ENCODE data around the gene TLE2. TPM values are rescaled to one million over a fixed set of nuclear protein-coding genes. Genes with fewer than 3 reads are reported as not detected.
A peak's percentile ranks its signal among the peaks of the same experiment; 100 is the strongest.

Gene TLE2
- total and polyA plus RNA-seq, 9 of the 15 experiments (the other 6 are each of a cell fraction or from before 2014, with no cell fraction given): 0.35 to 13.1 (median 6.2) TPM

DNA sequence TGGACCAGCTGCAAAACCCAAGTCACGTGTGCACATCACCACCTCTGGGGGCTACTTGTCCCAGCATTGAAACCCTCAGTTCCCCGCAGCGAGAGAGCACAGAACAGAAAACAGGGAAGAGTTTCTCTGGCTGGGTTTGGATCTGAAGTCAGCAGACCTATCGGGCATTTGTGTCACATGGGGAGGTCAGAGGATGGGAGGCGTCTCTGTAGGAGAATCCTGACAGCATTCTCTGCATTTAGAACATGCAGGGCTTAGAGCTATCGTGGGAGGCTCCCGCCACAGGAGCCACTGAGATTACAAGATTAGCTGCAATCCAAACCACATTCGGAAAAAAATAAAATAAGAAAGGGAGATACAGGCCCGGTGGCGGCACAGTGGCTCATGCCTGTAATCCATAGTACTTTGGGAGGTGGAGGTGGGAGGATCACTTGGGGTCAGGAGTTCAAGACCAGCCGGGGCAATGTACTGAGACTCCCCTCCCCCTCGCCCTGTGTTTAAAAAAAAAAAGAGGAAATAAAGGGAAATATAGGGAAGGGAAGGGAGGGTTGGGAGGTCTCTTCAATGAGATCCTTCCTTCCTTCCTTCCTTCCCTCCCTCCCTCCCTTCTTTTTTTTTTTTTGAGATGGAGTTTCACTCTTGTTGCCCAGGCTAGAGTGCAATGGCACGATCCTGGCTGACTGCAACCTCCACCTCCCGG lies 54.6 kb downstream of the TLE2 start (continued):
- TF ChIP-seq TOE1 (IDR thresholded peaks at IDR 0.05; ENCODE audit: borderline replicate concordance) (peak; percentile 56; the same call in 1 of the 2 replicates), TOE1 (CRISPR knock-in tag; IDR thresholded peaks at IDR 0.05; ENCODE audit: borderline replicate concordance, low read depth) (no peak), CREB5 (CRISPR knock-in tag; IDR thresholded peaks at IDR 0.05) (no peak), CHD7 (IDR thresholded peaks at IDR 0.05; ENCODE audit: low read depth, low read length) (no peak), PHF20 (IDR thresholded peaks at IDR 0.05; ENCODE audit: partially characterized antibody) (no peak), CBX1 (IDR thresholded peaks at IDR 0.05; ENCODE audit: low read depth) (0 out of 2 replicates have a peak, but pooled peaks have one; percentile 25), GABPB1 (CRISPR knock-in tag; IDR thresholded peaks at IDR 0.05) (no peak), ZNF395 (CRISPR knock-in tag; IDR thresholded peaks at IDR 0.05) (peak; percentile 66; the same call in 1 of the 2 replicates), BCL6 (CRISPR knock-in tag; IDR thresholded peaks at IDR 0.05) (no peak), NR3C1 (CRISPR knock-in tag; IDR thresholded peaks at IDR 0.05) (no peak), ATF7 (IDR thresholded peaks at IDR 0.05) (peak; percentile 70)
- TF ChIP-seq, protein P1, sequence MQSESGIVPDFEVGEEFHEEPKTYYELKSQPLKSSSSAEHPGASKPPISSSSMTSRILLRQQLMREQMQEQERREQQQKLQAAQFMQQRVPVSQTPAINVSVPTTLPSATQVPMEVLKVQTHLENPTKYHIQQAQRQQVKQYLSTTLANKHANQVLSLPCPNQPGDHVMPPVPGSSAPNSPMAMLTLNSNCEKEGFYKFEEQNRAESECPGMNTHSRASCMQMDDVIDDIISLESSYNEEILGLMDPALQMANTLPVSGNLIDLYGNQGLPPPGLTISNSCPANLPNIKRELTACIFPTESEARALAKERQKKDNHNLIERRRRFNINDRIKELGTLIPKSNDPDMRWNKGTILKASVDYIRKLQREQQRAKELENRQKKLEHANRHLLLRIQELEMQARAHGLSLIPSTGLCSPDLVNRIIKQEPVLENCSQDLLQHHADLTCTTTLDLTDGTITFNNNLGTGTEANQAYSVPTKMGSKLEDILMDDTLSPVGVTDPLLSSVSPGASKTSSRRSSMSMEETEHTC (IDR thresholded peaks at IDR 0.05): peak; percentile 78
